HUDEP-2 (cell line): ENCODE data around the gene CPEB1.
"Not testable (repeated sequence)": the region's sequence is repeated elsewhere in the genome, so short reads cannot be mapped to it uniquely, and the experiment has no call there.

Experiments
- DNase-seq, 76 experiments: peaks; one replicate each; lab custom pipeline; 2025; ENCODE audit not compliant: unreplicated experiment in 76 of 76; lab: John Stamatoyannopoulos, UW

The CPEB1 gene

GRCh38 chr15:82549199-82549665 lies 97.9 kb downstream of the CPEB1 start:
- DNase-seq: no peak

GRCh38 chr15:82548700-82549099 lies 98.5 kb downstream of the CPEB1 start:
- peak in 2 of 76 experiments; percentile 3 to 23 for DNase-seq

- DNase-seq: peak in 1 of 76 experiments; percentile 3
Observed at GRCh38 chr15:82545478-82545877, 101.7 kb downstream of the CPEB1 start.

GRCh38 chr15:82545002-82545401 lies 102.2 kb downstream of the CPEB1 start:
- no peak for DNase-seq

GRCh38 chr15:82544431-82544830 lies 102.7 kb downstream of the CPEB1 start:
- no peak for DNase-seq

GRCh38 chr15:82543160-82543559 lies 104.0 kb downstream of the CPEB1 start:
- DNase-seq: no peak

- no peak for DNase-seq
Observed at GRCh38 chr15:82540984-82541431, 106.2 kb downstream of the CPEB1 start.

- DNase-seq: no peak
Observed at GRCh38 chr15:82540055-82540983, 106.8 kb downstream of the CPEB1 start, which contains the start of gene RPS17. RPS17 (minus strand) TSS chr15:82540457; CDS start chr15:82540428, 29 bp downstream.

- no peak for DNase-seq
Observed at GRCh38 chr15:82539691-82540054, 107.5 kb downstream of the CPEB1 start.

- DNase-seq: no peak
Observed at GRCh38 chr15:82538961-82539690, 108.0 kb downstream of the CPEB1 start.

- no peak for DNase-seq
Observed at GRCh38 chr15:82537351-82537908, 109.7 kb downstream of the CPEB1 start.

- no peak for DNase-seq
Observed at GRCh38 chr15:82536409-82537350, 110.5 kb downstream of the CPEB1 start.

GRCh38 chr15:82535566-82536408 lies 111.4 kb downstream of the CPEB1 start:
- no peak for DNase-seq

- not testable (repeated sequence) for DNase-seq
Observed at GRCh38 chr15:82535151-82535550, 112.0 kb downstream of the CPEB1 start.

- not testable (repeated sequence) for DNase-seq
Observed at GRCh38 chr15:82534457-82534861, 112.7 kb downstream of the CPEB1 start.

GRCh38 chr15:82533801-82534200 lies 113.4 kb downstream of the CPEB1 start:
- DNase-seq: no peak

GRCh38 chr15:82532991-82533481 lies 114.1 kb downstream of the CPEB1 start:
- no peak for DNase-seq

- DNase-seq: no peak
Observed at GRCh38 chr15:82532383-82532990, 114.7 kb downstream of the CPEB1 start.
